HG02759 (cell line): ENCODE results near the gene SNX22.

Experiments
- ATAC-seq: cut with Tn5 transposase; IDR thresholded peaks from one replicate; pipeline ENCODE4 v1.9.1; 2021; ENCODE audit warnings: mild to moderate bottlenecking, moderate library complexity; ENCODE audit not compliant: unreplicated experiment

The SNX22 gene

GRCh38 chr15:64153480-64154367 is 2.2 kb downstream of the SNX22 start:
- peak; percentile 64 for ATAC-seq

- no peak for ATAC-seq
Measured at GRCh38 chr15:64155802-64156651, 4.5 kb downstream of the SNX22 start.

GRCh38 chr15:64156652-64157331 is 5.3 kb downstream of the SNX22 start:
- no peak for ATAC-seq

DNA sequence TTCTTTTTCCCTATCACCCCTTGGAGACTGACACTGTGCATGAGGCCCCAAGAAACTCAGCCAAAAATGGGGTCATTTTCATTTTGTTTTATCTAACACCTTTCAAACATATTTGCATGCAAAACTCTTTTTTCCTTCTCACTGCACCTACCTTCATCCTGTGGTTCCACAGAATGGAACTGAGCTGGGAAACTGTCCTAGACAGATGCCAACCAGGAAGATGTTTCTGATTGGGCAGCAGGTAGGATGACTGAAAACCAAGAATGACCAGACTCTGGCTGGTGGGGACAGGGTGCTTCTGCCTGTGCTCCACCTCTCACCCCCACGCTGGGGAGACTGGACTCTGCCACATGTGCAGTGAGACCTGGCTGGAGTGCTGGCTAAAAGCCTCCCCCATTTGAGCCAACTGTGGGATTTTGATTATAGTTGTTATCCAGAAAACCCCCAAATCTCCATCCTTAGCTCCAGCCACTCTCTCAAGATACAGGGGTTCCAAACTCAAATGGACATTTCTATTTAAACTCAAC is 6.1 kb downstream of the SNX22 start:
- no peak for ATAC-seq

DNA sequence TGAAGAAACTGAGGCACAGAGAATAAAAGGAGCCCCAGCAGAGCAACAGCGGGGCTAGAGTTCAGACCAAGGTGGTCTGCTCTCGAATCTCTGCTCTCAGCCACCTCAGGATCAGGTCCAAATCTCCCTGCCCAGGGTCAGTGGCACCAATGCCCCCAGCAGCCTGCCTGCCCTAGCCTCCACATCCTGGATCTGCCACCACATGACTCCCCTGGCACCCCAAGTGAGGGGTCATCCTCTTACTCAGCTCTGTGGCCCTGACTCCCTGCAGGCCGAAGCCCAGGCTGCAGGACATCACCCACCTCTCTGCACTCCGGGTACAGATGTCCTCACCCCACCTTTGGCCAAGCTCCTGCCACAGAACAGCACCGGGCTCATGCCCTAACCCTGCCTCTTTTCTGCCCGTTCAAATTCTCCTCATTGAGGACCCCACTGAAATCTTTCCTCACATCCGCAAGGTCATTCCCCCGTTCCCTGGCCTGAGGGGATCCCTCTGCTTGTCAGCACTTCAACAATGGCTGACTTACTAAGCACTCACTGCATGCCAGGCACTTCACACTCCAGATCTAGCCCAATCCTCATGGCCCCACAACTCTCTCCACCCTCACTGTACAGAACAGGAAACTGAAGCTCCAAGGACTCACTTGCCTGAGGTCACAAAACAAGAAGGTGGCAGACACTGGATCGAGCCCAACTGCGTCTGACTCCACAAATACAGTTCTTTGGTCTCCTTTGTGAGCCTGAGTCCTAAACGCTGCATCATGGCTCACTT is 7.0 kb downstream of the SNX22 start:
- no peak for ATAC-seq

DNA sequence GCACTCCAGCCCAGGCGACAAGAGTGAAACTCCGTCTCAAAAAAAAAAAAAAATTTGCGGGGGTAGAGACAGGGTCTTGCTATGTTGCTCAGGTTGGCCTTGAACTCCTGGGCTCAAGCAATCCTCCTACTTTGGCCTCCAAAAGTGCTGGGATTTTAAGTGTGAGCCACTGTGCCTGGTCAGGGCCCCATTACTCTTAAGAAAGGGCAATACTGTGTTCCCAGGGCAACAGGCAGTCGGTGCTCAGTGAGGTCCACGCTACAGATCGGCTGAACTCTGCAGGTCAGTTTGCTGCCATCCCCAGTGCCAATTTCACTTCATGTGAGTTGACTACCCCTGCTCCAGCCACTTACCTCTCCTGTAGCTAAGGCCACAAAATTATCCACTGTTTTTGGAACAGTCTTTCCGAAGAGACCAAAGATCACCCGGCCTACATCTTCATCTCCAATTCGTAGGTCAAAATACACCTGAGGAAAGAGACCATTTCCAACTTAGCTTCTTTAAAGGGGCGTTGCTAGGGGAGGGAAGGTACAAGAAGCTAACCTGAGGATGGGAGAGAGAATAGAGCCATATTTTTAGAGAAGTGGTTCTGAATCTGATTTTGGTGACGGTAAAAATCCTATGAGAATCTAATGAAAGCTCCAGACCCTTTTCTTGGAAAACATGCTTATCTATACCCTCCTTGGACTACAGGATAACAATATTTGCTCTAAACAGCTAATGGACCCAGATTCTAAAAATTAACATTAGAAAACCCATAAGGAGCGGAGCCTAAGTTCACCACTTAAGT is 10.4 kb downstream of the SNX22 start:
- no peak for ATAC-seq

- ATAC-seq: peak; percentile 22
Measured at GRCh38 chr15:64162478-64162868, 10.9 kb downstream of the SNX22 start.

GRCh38 chr15:64162869-64163658 is 11.5 kb downstream of the SNX22 start, which contains the start of gene PPIB:
Gene PPIB, minus strand, starts transcription at chr15:64163022. Its CDS starts 36 bp downstream, at chr15:64162986.
- ATAC-seq: peak; percentile 92

DNA sequence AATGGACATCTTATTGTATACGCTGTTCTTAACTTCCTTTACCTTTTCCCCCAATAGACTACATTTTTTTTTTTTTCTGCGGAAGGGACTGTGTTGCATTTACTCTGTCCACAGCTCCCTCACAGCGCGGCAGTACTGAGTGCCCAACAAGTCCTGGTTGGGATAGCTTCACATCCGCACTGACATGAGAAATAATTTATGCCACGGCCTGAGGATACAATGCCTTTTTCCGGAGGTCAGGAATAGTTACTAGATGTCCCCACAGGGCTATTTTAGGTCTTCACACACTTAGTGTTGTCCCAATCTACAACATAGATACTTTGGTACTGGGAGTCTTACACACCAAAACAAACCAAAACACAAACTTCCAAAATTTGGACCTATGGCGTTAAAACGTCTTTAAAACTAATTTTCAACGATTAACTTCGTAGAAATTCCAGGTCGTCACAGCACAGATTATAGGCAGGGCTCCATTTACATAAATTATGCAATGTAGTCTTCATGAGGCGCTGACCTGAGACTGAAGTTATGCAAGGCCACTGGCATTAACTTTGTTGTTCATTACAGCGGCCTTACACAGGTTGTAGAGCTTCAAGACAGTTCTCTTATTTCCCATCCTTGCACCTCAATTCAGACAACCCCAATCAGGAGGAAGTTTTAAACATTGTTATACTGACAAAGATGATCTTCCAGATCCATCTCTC is 12.3 kb downstream of the SNX22 start:
- ATAC-seq: peak; percentile 2

DNA sequence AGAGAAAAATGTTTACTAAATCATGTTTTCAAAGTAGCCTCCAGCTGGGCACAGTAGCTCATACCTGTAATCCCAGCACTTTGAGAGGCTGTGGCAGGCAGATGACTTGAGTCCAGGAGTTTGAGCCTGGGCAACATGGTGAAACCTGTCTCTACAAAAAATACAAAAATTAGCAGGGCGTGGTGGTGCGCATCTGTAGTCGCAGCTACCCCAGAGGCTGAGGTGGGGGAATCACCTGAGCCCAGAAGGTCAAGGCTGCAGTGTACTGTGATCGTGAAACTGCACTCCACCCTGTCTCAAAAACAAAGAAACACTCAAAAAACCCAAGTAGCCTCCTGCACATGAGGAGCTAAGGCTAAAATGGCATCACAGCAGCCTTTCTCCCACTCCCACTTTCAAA is 12.9 kb downstream of the SNX22 start:
- ATAC-seq: no peak

DNA sequence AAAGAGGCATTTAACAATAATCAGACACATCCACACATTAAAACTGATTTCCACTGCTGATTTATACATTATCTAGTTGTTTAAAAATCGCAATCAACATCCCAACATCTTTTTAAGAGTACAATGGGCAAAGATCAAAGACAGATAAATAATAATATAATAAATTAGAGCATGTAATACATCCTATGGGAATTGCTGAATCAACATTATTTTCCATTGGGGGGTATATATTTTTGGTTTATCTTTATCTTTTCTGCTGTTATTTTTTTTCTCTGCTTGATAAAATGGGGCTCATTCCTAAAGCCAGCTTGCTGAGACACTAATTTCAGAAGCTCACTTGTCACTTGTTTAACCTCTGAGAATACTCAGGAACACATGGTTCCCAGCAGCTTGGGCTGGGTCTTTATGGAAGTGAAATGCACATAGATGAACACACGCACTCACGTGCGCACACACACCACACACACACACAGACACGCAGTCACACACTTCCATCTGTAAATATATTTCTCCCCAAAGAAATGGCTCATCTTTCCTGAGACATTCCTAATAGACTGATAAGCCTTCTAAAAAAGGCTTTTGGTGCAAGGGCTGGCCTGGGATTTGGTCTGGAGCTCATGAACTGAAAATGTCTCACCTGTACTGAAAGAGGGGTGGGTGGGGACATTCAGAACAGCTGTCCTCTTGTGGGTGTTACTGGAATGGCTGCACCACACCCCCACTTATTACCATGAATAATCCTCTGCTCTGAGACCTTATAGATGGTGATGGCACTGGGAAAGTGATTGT is 14.8 kb downstream of the SNX22 start:
- no peak for ATAC-seq

GRCh38 chr15:64180235-64180824 is 28.8 kb downstream of the SNX22 start:
- ATAC-seq: no peak

GRCh38 chr15:64182859-64183370 is 31.4 kb downstream of the SNX22 start:
- no peak for ATAC-seq

DNA sequence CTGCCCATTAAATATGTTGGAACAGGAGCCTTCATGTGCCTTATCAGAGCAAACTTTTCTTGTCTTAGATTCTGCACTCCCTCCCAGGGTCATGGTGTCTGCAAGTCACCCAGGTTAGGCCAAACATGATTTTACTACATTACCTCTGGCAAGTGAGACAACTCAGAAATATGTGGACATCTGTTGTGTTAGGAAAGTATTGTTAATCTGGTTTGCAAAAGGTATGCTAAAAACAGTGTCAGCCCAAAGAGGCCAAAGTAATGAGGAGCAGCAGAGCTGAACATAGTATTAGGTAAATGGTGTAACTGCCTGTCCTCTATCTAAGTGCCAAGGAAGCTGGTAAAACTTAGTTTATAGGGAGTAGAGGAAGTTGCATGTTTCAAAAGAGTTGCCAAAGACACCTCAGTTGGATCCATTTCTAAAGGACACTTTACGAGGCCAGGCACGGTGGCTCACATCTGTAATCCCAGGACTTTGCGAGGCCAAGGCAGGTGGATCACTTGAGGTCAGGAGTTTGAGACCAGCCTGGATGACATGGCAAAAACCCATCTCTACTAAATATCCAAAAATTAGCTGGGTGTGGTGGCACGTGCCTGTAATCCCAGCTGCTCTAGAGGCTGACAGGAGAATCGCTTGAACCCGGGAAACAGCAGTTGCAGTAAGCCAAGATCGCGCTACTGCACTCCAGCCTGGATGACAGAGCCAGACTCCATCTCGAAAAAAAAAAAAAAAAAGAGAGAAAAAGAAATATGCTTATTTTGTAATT is 33.8 kb downstream of the SNX22 start:
- ATAC-seq: no peak

GRCh38 chr15:64187396-64188191 is 36.1 kb downstream of the SNX22 start:
- ATAC-seq: no peak
